Activated naive CD4-positive, alpha-beta T cell treated with anti-CD3 and anti-CD28 coated beads for 36 hours (primary cell): ENCODE results near the gene CIT. TPM values are rescaled to one million over a fixed set of nuclear protein-coding genes. Genes with fewer than 3 reads are reported as not detected.

Experiments used
- CTCF ChIA-PET: fragments of 350-600 bp; sonication (Branson Sonifier 250); formaldehyde crosslinking; loops from one replicate; lab custom pipeline; 2021; ENCODE audit warnings: antibody characterized with exemption; lab: Charles Lee
- DNase-seq: peaks from one replicate; pipeline ENCODE4 v3.0.0-alpha.2; 2020
- H3K27ac Mint-ChIP-seq: one replicate; pipeline ENCODE4 v1.8.0; 2021; ENCODE audit warnings: mild to moderate bottlenecking, mixed read lengths
- H3K27me3 Mint-ChIP-seq: one replicate; pipeline ENCODE4 v1.8.0; 2021; ENCODE audit warnings: low read depth, mixed read lengths
- H3K36me3 Mint-ChIP-seq: one replicate; pipeline ENCODE4 v1.8.0; 2021; ENCODE audit warnings: low read depth, mixed read lengths
- H3K4me1 Mint-ChIP-seq: one replicate; pipeline ENCODE4 v1.8.0; 2021; ENCODE audit warnings: low read depth, mixed read lengths
- H3K4me3 Mint-ChIP-seq: one replicate; pipeline ENCODE4 v1.8.0; 2021; ENCODE audit warnings: mild to moderate bottlenecking, moderate library complexity, mixed read lengths
- H3K9me3 Mint-ChIP-seq: one replicate; pipeline ENCODE4 v1.8.0; 2021; ENCODE audit warnings: mixed read lengths
- intact Hi-C: fragments of 100-400 bp; cut with micrococcal nuclease; formaldehyde crosslinking; loops from one replicate; pipeline ENCODE4 v1.15.1; 2023
- total RNA-seq, 2 experiments: library from RNA; stranded (reverse); gene quantifications; one replicate each; pipeline ENCODE4 v1.2.3, GENCODE V29; 2021

CIT gene
- total RNA-seq, 2 experiments from 2014 or later = 78.6 to 78.8 TPM

GRCh38 chr12:119704065-119704747, 172.9 kb downstream of the CIT start:
- Mint-ChIP-seq H3K4me3 (no peak overlapping the region), H3K27ac (no peak overlapping the region), H3K9me3 (no peaks in the 10 kb centered on the region), H3K4me1 (no peaks in the 10 kb centered on the region), H3K27me3 (no peaks in the 10 kb centered on the region), H3K36me3 (peaks cover 24% of the 10 kb centered on the region)
- intact Hi-C loops = no loop called here
- DNase-seq = no peak
- CTCF ChIA-PET = no interaction called here

GRCh38 chr12:119700078-119700477, 177.0 kb downstream of the CIT start:
- Mint-ChIP-seq H3K4me3 (no peak overlapping the region), H3K4me1 (no peaks in the 10 kb centered on the region), H3K36me3 (peaks cover 18% of the 10 kb centered on the region), H3K27ac (no peak overlapping the region), H3K9me3 (no peaks in the 10 kb centered on the region), H3K27me3 (no peaks in the 10 kb centered on the region)
- CTCF ChIA-PET = no interaction called here
- intact Hi-C loops = no loop called here
- no peak for DNase-seq

DNA sequence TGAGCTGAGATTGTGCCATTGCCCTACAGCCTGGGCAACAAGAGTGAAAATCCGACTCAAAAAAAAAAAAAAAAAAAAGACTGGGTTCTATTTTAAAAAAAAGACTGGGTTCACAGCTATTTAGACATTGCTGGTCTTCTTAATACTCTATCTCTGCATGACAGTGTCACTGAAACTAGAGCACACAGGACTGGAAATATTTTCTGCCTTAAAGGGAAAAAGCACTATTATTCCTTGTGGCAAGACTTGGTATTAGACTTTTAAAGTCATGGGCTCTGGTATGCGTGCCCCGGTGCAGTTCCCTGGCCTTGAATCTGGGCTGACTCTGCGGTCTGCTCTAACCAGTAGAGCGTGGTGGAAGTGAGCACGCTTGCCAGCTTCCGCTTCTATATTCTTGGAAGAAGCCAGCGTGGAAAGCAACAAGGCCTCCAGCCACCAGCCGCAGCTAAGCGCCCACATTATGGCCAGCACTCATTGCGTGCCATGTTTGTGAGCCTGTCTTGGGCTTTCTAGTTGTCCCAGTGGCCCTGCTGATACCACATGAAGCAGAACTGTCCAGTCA, 177.8 kb downstream of the CIT start:
- no peak for DNase-seq
- peaks cover 16% of the 10 kb centered on the region for H3K36me3 Mint-ChIP-seq
- no peak overlapping the region for H3K27ac Mint-ChIP-seq
- intact Hi-C loops = no loop called here
- H3K27me3 Mint-ChIP-seq = no peaks in the 10 kb centered on the region
- no peaks in the 10 kb centered on the region for H3K9me3 Mint-ChIP-seq
- CTCF ChIA-PET = no interaction called here
- H3K4me3 Mint-ChIP-seq = no peak overlapping the region
- H3K4me1 Mint-ChIP-seq = no peaks in the 10 kb centered on the region

- intact Hi-C loops = no loop called here
- H3K9me3 Mint-ChIP-seq = no peaks in the 10 kb centered on the region
- CTCF ChIA-PET = no interaction called here
- no peaks in the 10 kb centered on the region for H3K27me3 Mint-ChIP-seq
- no peak overlapping the region for H3K27ac Mint-ChIP-seq
- no peak for DNase-seq
- no peak overlapping the region for H3K4me3 Mint-ChIP-seq
- H3K4me1 Mint-ChIP-seq = no peaks in the 10 kb centered on the region
- H3K36me3 Mint-ChIP-seq = peaks cover 16% of the 10 kb centered on the region
These were observed 180.2 kb downstream of the CIT start for GRCh38 chr12:119696943-119697342.

DNA sequence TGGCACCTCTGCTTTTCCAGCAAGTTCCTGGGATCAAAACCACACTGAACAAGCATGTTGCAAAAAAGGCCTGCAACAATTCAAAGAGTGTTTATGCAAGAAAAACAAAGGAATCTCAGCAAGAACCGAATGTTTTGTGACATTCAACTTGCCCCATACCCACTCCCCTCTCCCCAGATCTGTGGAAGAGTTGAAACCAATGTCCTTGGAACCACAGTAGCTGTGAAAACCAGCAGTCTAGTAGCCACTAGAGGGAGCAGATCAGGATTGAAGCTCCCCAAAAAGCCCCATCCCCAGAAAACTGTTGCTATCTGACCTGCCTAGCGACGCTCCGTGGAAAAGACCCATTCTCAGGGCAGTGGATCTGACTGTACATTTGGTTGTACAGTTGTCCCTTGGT, 182.1 kb downstream of the CIT start:
- Mint-ChIP-seq H3K4me1 (no peaks in the 10 kb centered on the region), H3K4me3 (no peak overlapping the region), H3K27ac (no peak overlapping the region), H3K27me3 (no peaks in the 10 kb centered on the region), H3K9me3 (no peaks in the 10 kb centered on the region), H3K36me3 (peaks cover 13% of the 10 kb centered on the region)
- DNase-seq = no peak
- CTCF ChIA-PET = interaction anchor here (0.7 kb wide), 1 partner anchor 152 kb away, joined by 3 read pairs; no protein-coding TSS in a partner anchor
- intact Hi-C loops = no loop called here

- H3K27me3 Mint-ChIP-seq = no peaks in the 10 kb centered on the region
- H3K27ac Mint-ChIP-seq = no peak overlapping the region
- no peak for DNase-seq
- intact Hi-C loops = no loop called here
- no peaks in the 10 kb centered on the region for H3K4me1 Mint-ChIP-seq
- peaks cover 13% of the 10 kb centered on the region for H3K36me3 Mint-ChIP-seq
- CTCF ChIA-PET = no interaction called here
- H3K4me3 Mint-ChIP-seq = no peak overlapping the region
- H3K9me3 Mint-ChIP-seq = no peaks in the 10 kb centered on the region
These were observed 183.0 kb downstream of the CIT start for GRCh38 chr12:119694111-119694510.

GRCh38 chr12:119693511-119693910, 183.6 kb downstream of the CIT start:
- H3K4me3 Mint-ChIP-seq = no peak overlapping the region
- H3K27me3 Mint-ChIP-seq = no peaks in the 10 kb centered on the region
- intact Hi-C loops = no loop called here
- H3K36me3 Mint-ChIP-seq = peaks cover 14% of the 10 kb centered on the region
- no peaks in the 10 kb centered on the region for H3K4me1 Mint-ChIP-seq
- no peaks in the 10 kb centered on the region for H3K9me3 Mint-ChIP-seq
- CTCF ChIA-PET = no interaction called here
- H3K27ac Mint-ChIP-seq = no peak overlapping the region
- DNase-seq = no peak

GRCh38 chr12:119692997-119693396, 184.1 kb downstream of the CIT start:
- Mint-ChIP-seq H3K4me1 (no peaks in the 10 kb centered on the region), H3K27ac (no peak overlapping the region), H3K4me3 (no peak overlapping the region), H3K9me3 (no peaks in the 10 kb centered on the region), H3K36me3 (peaks cover 13% of the 10 kb centered on the region), H3K27me3 (no peaks in the 10 kb centered on the region)
- CTCF ChIA-PET = no interaction called here
- intact Hi-C loops = no loop called here
- no peak for DNase-seq

DNA sequence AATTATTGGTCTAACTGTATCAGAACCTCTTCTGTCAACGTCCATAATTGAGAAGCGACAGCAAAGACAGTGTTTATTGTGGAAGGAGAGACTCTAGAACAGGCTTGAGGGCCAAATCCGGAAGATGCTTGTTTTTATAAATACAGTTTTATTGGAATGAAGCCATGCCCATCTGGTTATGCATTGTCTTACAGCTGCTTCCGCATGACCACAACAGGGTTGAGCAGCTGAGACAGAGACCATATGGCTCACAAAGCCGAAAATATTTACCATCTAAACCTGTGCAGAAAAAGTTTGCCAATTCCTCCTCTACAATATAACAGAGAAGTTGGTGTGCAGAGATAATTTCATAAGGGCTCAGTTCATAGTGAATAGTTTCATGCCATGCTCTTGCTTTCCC, 184.7 kb downstream of the CIT start:
- Mint-ChIP-seq H3K36me3 (peaks cover 13% of the 10 kb centered on the region), H3K4me1 (no peaks in the 10 kb centered on the region), H3K27ac (no peak overlapping the region), H3K4me3 (no peak overlapping the region), H3K27me3 (no peaks in the 10 kb centered on the region), H3K9me3 (no peaks in the 10 kb centered on the region)
- intact Hi-C loops = no loop called here
- CTCF ChIA-PET = no interaction called here
- no peak for DNase-seq

- H3K27me3 Mint-ChIP-seq = no peaks in the 10 kb centered on the region
- H3K4me1 Mint-ChIP-seq = no peaks in the 10 kb centered on the region
- no peaks in the 10 kb centered on the region for H3K9me3 Mint-ChIP-seq
- intact Hi-C loops = no loop called here
- CTCF ChIA-PET = no interaction called here
- H3K4me3 Mint-ChIP-seq = no peak overlapping the region
- DNase-seq = no peak
- peaks cover 9% of the 10 kb centered on the region for H3K36me3 Mint-ChIP-seq
- no peak overlapping the region for H3K27ac Mint-ChIP-seq
These were observed 185.8 kb downstream of the CIT start for GRCh38 chr12:119691202-119691810.

GRCh38 chr12:119689935-119690500, 187.1 kb downstream of the CIT start:
- Mint-ChIP-seq H3K27me3 (no peaks in the 10 kb centered on the region), H3K9me3 (no peaks in the 10 kb centered on the region), H3K27ac (no peak overlapping the region), H3K36me3 (peaks cover 11% of the 10 kb centered on the region), H3K4me1 (no peaks in the 10 kb centered on the region), H3K4me3 (no peak overlapping the region)
- CTCF ChIA-PET = interaction anchor here (0.6 kb wide), 1 partner anchor 13 kb away, joined by 3 read pairs; no protein-coding TSS in a partner anchor
- no peak for DNase-seq
- intact Hi-C loops = no loop called here

DNA sequence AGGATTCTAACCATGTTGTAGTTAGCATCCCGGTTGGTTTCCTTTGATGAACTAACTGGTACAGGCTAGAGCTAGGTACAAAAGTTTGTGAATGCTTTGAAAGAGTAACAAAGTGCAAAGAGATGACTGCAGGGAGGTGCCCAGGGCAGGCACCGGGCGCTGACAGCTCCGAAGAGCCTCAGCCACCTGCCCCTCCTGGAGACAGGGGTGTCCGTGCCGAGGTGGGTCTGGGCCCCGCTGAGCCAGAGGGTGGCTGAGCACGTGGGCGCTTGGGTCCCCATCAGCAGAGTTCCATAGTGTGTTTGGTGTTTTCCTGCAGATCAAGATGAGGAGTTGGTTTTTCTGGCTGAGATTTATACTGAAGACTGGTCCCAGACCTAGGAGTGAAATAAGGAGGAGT, 189.2 kb downstream of the CIT start:
- H3K27ac Mint-ChIP-seq = no peak overlapping the region
- H3K36me3 Mint-ChIP-seq = peaks cover 11% of the 10 kb centered on the region
- H3K4me1 Mint-ChIP-seq = peaks cover 2% of the 10 kb centered on the region
- CTCF ChIA-PET = no interaction called here
- no peaks in the 10 kb centered on the region for H3K27me3 Mint-ChIP-seq
- intact Hi-C loops = no loop called here
- no peak overlapping the region for H3K4me3 Mint-ChIP-seq
- DNase-seq = no peak
- H3K9me3 Mint-ChIP-seq = no peaks in the 10 kb centered on the region

DNA sequence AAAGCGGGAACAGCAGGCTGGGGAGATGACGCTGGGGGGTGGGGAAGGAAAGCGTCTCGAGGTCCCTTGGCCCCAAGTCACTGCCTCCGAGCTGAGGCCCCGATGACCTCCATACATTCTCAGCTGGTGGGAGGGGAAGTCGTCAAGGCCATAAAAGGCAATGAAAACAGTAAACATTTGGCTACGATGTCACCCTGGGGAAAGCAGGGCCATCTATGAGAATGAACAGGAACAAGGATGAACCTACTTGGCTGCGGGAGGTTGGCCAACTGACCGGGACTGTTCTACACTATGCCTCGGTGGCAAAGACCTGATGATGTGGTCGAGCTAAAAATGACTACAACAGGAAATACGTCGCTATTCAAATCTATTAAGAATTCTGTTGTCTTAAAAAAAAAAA, 189.7 kb downstream of the CIT start:
- no peak for DNase-seq
- Mint-ChIP-seq H3K9me3 (no peaks in the 10 kb centered on the region), H3K27me3 (no peaks in the 10 kb centered on the region), H3K4me3 (no peak overlapping the region), H3K27ac (no peak overlapping the region), H3K36me3 (peaks cover 11% of the 10 kb centered on the region), H3K4me1 (peaks cover 6% of the 10 kb centered on the region)
- CTCF ChIA-PET = no interaction called here
- intact Hi-C loops = no loop called here
